OCI-LY3 (cell line): ENCODE results near the gene GPX5.

Experiments used
- CTCF ChIP-seq: fragments of 200-600, 300-600 bp; sonication (generic); IDR thresholded peaks from 2 replicates; pipeline ENCODE4 v1.5.1; 2014; ENCODE audit warnings: antibody characterized with exemption, low read length, low read depth
- EZH2phosphoT487 ChIP-seq: fragments of 200-600 bp; shearing (Covaris generic); IDR thresholded peaks from 2 replicates; pipeline ENCODE4 v1.6.1; 2018; ENCODE audit warnings: antibody characterized with exemption, mixed run types, low read depth

- TF ChIP-seq CTCF (no peak), EZH2phosphoT487 (no peak)
Observed at GRCh38 chr6:28491984-28492317, 33.7 kb upstream of the GPX5 start.
